Nephron progenitor cell (in vitro differentiated cells): ENCODE results near the gene PPDPF.

Experiments used
- DNase-seq: peaks from one replicate; pipeline ENCODE4 v3.0.0; 2021
- H3K27ac Mint-ChIP-seq: 2 replicates; pipeline ENCODE4 v1.8.0; 2021; ENCODE audit warnings: mild to moderate bottlenecking, moderate library complexity, mixed read lengths
- H3K27me3 Mint-ChIP-seq: 2 replicates; pipeline ENCODE4 v1.8.0; 2021; ENCODE audit warnings: mild to moderate bottlenecking, low read depth, mixed read lengths; ENCODE audit not compliant: poor library complexity
- H3K36me3 Mint-ChIP-seq: 2 replicates; pipeline ENCODE4 v1.8.0; 2021; ENCODE audit warnings: low read depth, mixed read lengths
- H3K4me1 Mint-ChIP-seq: 2 replicates; pipeline ENCODE4 v1.8.0; 2021; ENCODE audit warnings: mixed read lengths
- H3K4me3 Mint-ChIP-seq: 2 replicates; pipeline ENCODE4 v1.8.0; 2021; ENCODE audit warnings: mild to moderate bottlenecking, moderate library complexity, mixed read lengths
- H3K9me3 Mint-ChIP-seq: 2 replicates; pipeline ENCODE4 v1.8.0; 2021; ENCODE audit warnings: mild to moderate bottlenecking, moderate library complexity, mixed read lengths
- TF ChIP-seq, protein P1 (sequence below): fragments of 200-600 bp; sonication (generic); IDR thresholded peaks from 2 replicates; pipeline ENCODE4 v1.5.0; 2021; ENCODE audit warnings: antibody characterized with exemption

The PPDPF gene

DNA sequence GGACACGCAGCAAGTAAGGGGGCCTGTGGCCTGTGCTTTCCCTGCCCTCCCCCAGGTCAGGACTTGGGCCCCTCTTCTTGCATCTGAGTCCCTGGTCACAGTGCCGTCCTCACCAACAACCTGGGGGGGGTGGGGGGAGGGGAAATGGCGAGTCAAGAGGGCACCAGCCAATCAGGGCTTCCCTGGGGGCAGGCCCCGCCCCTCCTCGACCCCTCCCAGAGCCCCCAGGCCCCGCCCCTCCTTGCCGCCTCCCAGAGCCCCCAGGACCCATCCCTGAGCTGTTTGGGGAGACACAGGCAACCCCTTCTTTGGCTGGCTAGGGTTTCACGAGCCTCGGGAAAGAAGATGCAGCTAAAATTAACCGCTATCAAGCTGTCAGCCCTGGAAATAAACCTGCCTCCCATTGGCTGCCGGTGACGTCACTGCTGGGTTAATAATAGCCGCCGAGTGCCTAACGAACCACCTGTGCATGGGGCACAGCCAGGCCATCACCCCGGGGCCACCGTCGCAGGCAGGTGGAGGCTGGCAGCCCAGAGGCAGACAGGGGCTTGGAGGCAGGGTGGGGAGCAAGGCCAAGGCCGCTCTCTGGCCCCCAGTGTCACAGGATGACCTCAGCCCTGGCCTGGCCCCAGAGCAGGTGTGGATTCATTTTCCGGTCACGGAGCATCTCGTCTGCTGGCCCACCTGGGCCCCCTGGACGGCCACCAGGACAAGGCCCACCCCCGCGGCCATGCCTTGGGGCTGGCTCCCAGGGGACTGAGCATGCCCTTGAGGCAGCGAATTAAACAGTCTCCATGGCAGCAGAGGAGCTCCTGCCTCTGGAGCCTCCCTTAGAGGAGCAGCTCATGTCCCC lies 18.5 kb upstream of the PPDPF start:
- DNase-seq: no peak
- Mint-ChIP-seq H3K9me3 (peaks cover 32% of the 10 kb centered on the region), H3K27me3 (peaks cover 75% of the 10 kb centered on the region), H3K27ac (no peak overlapping the region), H3K4me3 (no peak overlapping the region), H3K4me1 (peaks cover 6% of the 10 kb centered on the region), H3K36me3 (peaks cover 5% of the 10 kb centered on the region)
- TF ChIP-seq, protein P1, sequence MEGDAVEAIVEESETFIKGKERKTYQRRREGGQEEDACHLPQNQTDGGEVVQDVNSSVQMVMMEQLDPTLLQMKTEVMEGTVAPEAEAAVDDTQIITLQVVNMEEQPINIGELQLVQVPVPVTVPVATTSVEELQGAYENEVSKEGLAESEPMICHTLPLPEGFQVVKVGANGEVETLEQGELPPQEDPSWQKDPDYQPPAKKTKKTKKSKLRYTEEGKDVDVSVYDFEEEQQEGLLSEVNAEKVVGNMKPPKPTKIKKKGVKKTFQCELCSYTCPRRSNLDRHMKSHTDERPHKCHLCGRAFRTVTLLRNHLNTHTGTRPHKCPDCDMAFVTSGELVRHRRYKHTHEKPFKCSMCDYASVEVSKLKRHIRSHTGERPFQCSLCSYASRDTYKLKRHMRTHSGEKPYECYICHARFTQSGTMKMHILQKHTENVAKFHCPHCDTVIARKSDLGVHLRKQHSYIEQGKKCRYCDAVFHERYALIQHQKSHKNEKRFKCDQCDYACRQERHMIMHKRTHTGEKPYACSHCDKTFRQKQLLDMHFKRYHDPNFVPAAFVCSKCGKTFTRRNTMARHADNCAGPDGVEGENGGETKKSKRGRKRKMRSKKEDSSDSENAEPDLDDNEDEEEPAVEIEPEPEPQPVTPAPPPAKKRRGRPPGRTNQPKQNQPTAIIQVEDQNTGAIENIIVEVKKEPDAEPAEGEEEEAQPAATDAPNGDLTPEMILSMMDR: no peak

DNA sequence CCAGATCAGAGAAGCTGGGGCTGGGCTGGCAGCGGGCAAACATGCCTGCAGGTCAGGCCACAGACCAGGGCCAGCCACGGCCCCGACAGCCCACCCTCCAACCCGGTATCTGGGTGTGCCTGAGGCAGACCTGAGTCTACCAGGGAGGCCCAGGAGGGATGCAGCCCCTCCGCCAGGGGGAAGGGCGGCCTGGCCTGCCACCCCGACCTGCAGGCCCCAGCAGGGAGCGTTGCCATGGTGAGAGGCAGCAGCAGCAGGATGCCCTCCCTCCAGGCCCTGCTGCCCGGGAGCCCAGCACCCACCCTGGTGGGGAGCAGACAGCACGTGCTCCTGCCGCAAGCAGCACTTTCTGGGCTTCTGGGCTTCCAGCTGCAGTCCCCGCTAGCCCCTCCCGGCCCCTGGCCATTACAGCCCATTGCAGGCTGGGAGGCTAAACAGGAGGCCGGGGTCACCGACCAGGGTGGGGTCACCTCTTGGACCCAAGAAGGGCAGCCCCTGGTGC lies 17.8 kb upstream of the PPDPF start:
- no peak overlapping the region for H3K27ac Mint-ChIP-seq
- H3K27me3 Mint-ChIP-seq: peaks cover 72% of the 10 kb centered on the region
- DNase-seq: no peak
- H3K4me1 Mint-ChIP-seq: peaks cover 6% of the 10 kb centered on the region
- no peak overlapping the region for H3K4me3 Mint-ChIP-seq
- H3K9me3 Mint-ChIP-seq: peaks cover 35% of the 10 kb centered on the region
- TF ChIP-seq, protein P1: no peak
- peaks cover 5% of the 10 kb centered on the region for H3K36me3 Mint-ChIP-seq

- H3K36me3 Mint-ChIP-seq: peaks cover 5% of the 10 kb centered on the region
- no peak overlapping the region for H3K4me3 Mint-ChIP-seq
- DNase-seq: no peak
- peaks cover 43% of the 10 kb centered on the region for H3K9me3 Mint-ChIP-seq
- TF ChIP-seq, protein P1: no peak
- no peak overlapping the region for H3K27ac Mint-ChIP-seq
- H3K27me3 Mint-ChIP-seq: peaks cover 73% of the 10 kb centered on the region
- H3K4me1 Mint-ChIP-seq: peaks cover 6% of the 10 kb centered on the region
Observed at GRCh38 chr20:63503524-63503923, 17.0 kb upstream of the PPDPF start.

GRCh38 chr20:63504642-63505041 lies 15.9 kb upstream of the PPDPF start:
- H3K27ac Mint-ChIP-seq: no peak overlapping the region
- DNase-seq: no peak
- H3K9me3 Mint-ChIP-seq: peaks cover 51% of the 10 kb centered on the region
- H3K27me3 Mint-ChIP-seq: peaks cover 68% of the 10 kb centered on the region
- TF ChIP-seq, protein P1: no peak
- H3K36me3 Mint-ChIP-seq: peaks cover 5% of the 10 kb centered on the region
- no peak overlapping the region for H3K4me3 Mint-ChIP-seq
- H3K4me1 Mint-ChIP-seq: peaks cover 6% of the 10 kb centered on the region

- Mint-ChIP-seq H3K27me3 (peaks cover 66% of the 10 kb centered on the region), H3K4me1 (peaks cover 6% of the 10 kb centered on the region), H3K9me3 (peaks cover 57% of the 10 kb centered on the region), H3K27ac (no peak overlapping the region), H3K36me3 (peaks cover 5% of the 10 kb centered on the region), H3K4me3 (no peak overlapping the region)
- DNase-seq: no peak
- TF ChIP-seq, protein P1: no peak
Observed at GRCh38 chr20:63505281-63505680, 15.3 kb upstream of the PPDPF start.

GRCh38 chr20:63505723-63506122 lies 14.8 kb upstream of the PPDPF start:
- H3K9me3 Mint-ChIP-seq: peaks cover 60% of the 10 kb centered on the region
- no peak for DNase-seq
- TF ChIP-seq, protein P1: no peak
- H3K4me3 Mint-ChIP-seq: no peak overlapping the region
- peaks cover 5% of the 10 kb centered on the region for H3K36me3 Mint-ChIP-seq
- peaks cover 65% of the 10 kb centered on the region for H3K27me3 Mint-ChIP-seq
- no peak overlapping the region for H3K27ac Mint-ChIP-seq
- peaks cover 6% of the 10 kb centered on the region for H3K4me1 Mint-ChIP-seq
